ENCODE measurements around the gene CCDC88C.

The CCDC88C gene

DNA sequence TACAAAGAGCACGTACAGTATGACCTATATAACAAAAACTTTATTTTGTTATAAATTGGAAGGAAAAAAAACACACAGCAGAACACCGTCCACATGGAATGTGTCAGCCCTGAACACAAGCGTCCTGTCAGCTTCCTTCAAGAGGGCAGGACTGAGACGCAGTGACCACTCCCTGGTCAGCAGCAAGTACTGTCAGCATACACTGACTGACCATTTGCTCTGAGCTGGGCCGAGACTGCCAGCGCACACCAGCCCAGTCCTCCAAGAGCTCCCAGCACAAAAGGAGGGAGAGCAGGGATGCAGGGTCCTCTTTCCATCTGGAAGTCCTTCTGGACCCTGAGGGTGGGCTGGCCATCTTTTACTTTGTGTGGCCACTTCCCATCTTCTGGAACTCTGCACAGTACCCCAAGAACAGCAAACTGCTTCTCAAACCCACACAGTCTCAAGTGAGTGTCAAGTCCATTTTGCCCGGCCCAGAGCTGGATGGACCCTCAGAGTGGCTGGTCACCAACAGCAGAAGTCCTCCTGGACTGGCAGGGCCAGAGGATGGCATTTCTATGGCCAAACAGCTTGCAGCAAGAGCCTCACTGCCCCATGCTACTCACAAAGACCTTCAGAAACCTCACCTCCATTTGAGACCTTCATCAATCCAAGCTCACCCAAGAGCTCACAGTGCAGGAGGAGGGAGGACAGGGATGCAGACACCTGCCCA is 11.7 kb downstream of the CCDC88C start:
- H2AFZ ChIP-seq (ENCODE audit: low read depth, low read length): no peak overlapping the region
- H3K9ac ChIP-seq (ENCODE audit: low read length): no peak overlapping the region
- H4K91ac ChIP-seq (ENCODE audit: low read length): no peak overlapping the region
- H2BK15ac ChIP-seq (ENCODE audit: low read depth, poor library complexity, severe bottlenecking): no peak overlapping the region
- H3K23ac ChIP-seq (ENCODE audit: low read length in 2 of 2): no peak overlapping the region
- no peak overlapping the region for H3K14ac ChIP-seq (ENCODE audit: low read length in 2 of 2)
- WGBS: 75% methylated on average over 6 of the region's 7 CpGs
- H3K4ac ChIP-seq (ENCODE audit: low read depth in 1 of 2, low read length in 2 of 2): no peak overlapping the region
- H3K4me3 ChIP-seq (ENCODE audit: insufficient read depth in 1 of 2, low read depth in 1 of 2, low read length in 2 of 2): no peak overlapping the region
- DNase-seq: no peak
- H3K36me3 ChIP-seq (ENCODE audit: control insufficient read depth in 1 of 2, insufficient read depth in 2 of 2, low read depth in 1 of 2, low read length in 2 of 2): peaks cover 0 to 5% of the 10 kb centered on the region in 2 experiments
- H3K9me3 ChIP-seq (ENCODE audit: control insufficient read depth, low read length): no peaks in the 10 kb centered on the region
- H3K4me1 ChIP-seq (ENCODE audit: control insufficient read depth, insufficient read depth, low read depth, low read length): no peaks in the 10 kb centered on the region
- H3K79me1 ChIP-seq (replicated peaks; ENCODE audit: low read length, poor library complexity, severe bottlenecking): no peaks in the 10 kb centered on the region
- no peak overlapping the region for H3K27ac ChIP-seq (ENCODE audit: low read length, poor library complexity, severe bottlenecking)
- no peak overlapping the region for H2BK12ac ChIP-seq (ENCODE audit: low read length in 2 of 2)
- peaks cover 0 to 69% of the 10 kb centered on the region in 2 experiments for H3K27me3 ChIP-seq (ENCODE audit: control insufficient read depth in 1 of 2, insufficient read depth in 1 of 2, low read length in 2 of 2)
- H2BK120ac ChIP-seq (ENCODE audit: low read depth, low read length): no peak overlapping the region
- H2BK5ac ChIP-seq (ENCODE audit: low read depth, low read length, poor library complexity, severe bottlenecking): no peak overlapping the region
- H2AK5ac ChIP-seq (ENCODE audit: low read length, severe bottlenecking): no peak overlapping the region
- no peak overlapping the region for H3K18ac ChIP-seq (ENCODE audit: low read depth in 1 of 2, low read length in 2 of 2)
- H4K8ac ChIP-seq (ENCODE audit: low read length): no peak overlapping the region
- H3K4me2 ChIP-seq (ENCODE audit: low read length, poor library complexity, severe bottlenecking): no peak overlapping the region

- Histone ChIP-seq H4K91ac (ENCODE audit: low read length) (no peak overlapping the region), H3K4ac (ENCODE audit: low read depth in 1 of 2, low read length in 2 of 2) (no peak overlapping the region), H3K9ac (ENCODE audit: low read length) (no peak overlapping the region), H2BK120ac (ENCODE audit: low read depth, low read length) (no peak overlapping the region), H3K23ac (ENCODE audit: low read length in 2 of 2) (no peak overlapping the region), H3K27ac (ENCODE audit: low read length, poor library complexity, severe bottlenecking) (no peak overlapping the region), H2AFZ (ENCODE audit: low read depth, low read length) (no peak overlapping the region), H3K14ac (ENCODE audit: low read length in 2 of 2) (no peak overlapping the region), H4K8ac (ENCODE audit: low read length) (no peak overlapping the region), H3K9me3 (ENCODE audit: control insufficient read depth, low read length) (no peaks in the 10 kb centered on the region), H2AK5ac (ENCODE audit: low read length, severe bottlenecking) (no peak overlapping the region), H3K27me3 (ENCODE audit: control insufficient read depth in 1 of 2, insufficient read depth in 1 of 2, low read length in 2 of 2) (peaks cover 0 to 67% of the 10 kb centered on the region in 2 experiments), H3K18ac (ENCODE audit: low read depth in 1 of 2, low read length in 2 of 2) (no peak overlapping the region), H2BK12ac (ENCODE audit: low read length in 2 of 2) (no peak overlapping the region), H3K4me1 (ENCODE audit: control insufficient read depth, insufficient read depth, low read depth, low read length) (peaks cover under 1% of the 10 kb centered on the region), H2BK5ac (ENCODE audit: low read depth, low read length, poor library complexity, severe bottlenecking) (no peak overlapping the region), H3K4me2 (ENCODE audit: low read length, poor library complexity, severe bottlenecking) (no peak overlapping the region), H3K36me3 (ENCODE audit: control insufficient read depth in 1 of 2, insufficient read depth in 2 of 2, low read depth in 1 of 2, low read length in 2 of 2) (peaks cover 0 to 5% of the 10 kb centered on the region in 2 experiments), H2BK15ac (ENCODE audit: low read depth, poor library complexity, severe bottlenecking) (no peak overlapping the region), H3K4me3 (ENCODE audit: insufficient read depth in 1 of 2, low read depth in 1 of 2, low read length in 2 of 2) (no peak overlapping the region), H3K79me1 (replicated peaks; ENCODE audit: low read length, poor library complexity, severe bottlenecking) (no peaks in the 10 kb centered on the region)
- no peak for DNase-seq
- WGBS: 92% methylated on average over 8 of the region's 14 CpGs
Observed at GRCh38 chr14:91405241-91405721, 12.3 kb downstream of the CCDC88C start.

DNA sequence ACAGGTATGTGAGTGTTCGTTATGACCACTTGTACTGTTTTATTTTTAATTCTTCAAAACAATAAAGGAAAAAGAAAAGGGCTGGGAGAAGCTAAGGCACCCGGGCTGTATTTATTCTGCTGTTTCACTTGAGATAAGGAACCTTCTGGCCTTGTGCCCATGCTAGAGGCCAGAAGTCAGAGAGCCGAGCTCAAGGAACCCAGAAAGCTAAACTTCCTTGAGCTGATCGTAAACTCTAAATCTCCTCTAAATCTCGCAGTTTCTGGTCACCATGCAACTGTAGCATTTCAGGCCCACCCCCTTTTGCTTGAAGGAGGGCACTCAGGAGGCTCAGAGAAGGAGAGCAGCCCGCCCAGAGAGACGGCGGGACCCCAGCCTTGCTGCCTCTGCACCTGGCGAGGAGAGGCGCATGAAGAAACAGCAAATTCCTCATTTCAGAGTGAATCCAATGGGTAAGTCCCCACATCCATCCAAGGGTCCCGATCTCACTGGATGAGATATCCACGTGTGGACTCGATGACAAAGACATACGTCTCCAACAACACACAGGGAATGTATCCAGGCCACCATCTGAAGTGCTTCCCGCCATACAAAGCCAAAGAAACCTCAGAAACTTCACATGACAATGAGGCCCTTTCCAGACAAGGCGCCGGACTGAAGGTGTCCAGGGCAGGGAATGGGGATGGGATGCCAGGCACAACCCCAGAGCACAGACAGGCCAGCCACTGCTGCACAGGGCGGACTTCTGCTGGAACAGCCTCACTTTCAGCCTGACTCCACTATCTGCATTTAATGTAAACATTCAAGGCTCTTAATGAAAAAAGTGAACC is 14.6 kb downstream of the CCDC88C start:
- no peak overlapping the region for H4K8ac ChIP-seq (ENCODE audit: low read length)
- H3K27ac ChIP-seq (ENCODE audit: low read length, poor library complexity, severe bottlenecking): no peak overlapping the region
- H3K4me3 ChIP-seq (ENCODE audit: insufficient read depth in 1 of 2, low read depth in 1 of 2, low read length in 2 of 2): no peak overlapping the region
- no peak overlapping the region for H4K91ac ChIP-seq (ENCODE audit: low read length)
- H3K14ac ChIP-seq (ENCODE audit: low read length in 2 of 2): no peak overlapping the region
- H3K18ac ChIP-seq (ENCODE audit: low read depth in 1 of 2, low read length in 2 of 2): no peak overlapping the region
- H3K9me3 ChIP-seq (ENCODE audit: control insufficient read depth, low read length): no peaks in the 10 kb centered on the region
- H3K4ac ChIP-seq (ENCODE audit: low read depth in 1 of 2, low read length in 2 of 2): no peak overlapping the region
- H3K79me1 ChIP-seq (replicated peaks; ENCODE audit: low read length, poor library complexity, severe bottlenecking): peaks cover 2% of the 10 kb centered on the region
- peaks cover 0 to 5% of the 10 kb centered on the region in 2 experiments for H3K36me3 ChIP-seq (ENCODE audit: control insufficient read depth in 1 of 2, insufficient read depth in 2 of 2, low read depth in 1 of 2, low read length in 2 of 2)
- 79% methylated on average over 17 of the region's 18 CpGs for WGBS
- H3K4me2 ChIP-seq (ENCODE audit: low read length, poor library complexity, severe bottlenecking): no peak overlapping the region
- H2AFZ ChIP-seq (ENCODE audit: low read depth, low read length): no peak overlapping the region
- no peak overlapping the region for H3K9ac ChIP-seq (ENCODE audit: low read length)
- no peak overlapping the region for H2BK120ac ChIP-seq (ENCODE audit: low read depth, low read length)
- DNase-seq: no peak
- H2BK15ac ChIP-seq (ENCODE audit: low read depth, poor library complexity, severe bottlenecking): no peak overlapping the region
- H2BK12ac ChIP-seq (ENCODE audit: low read length in 2 of 2): no peak overlapping the region
- peaks cover 0 to 73% of the 10 kb centered on the region in 2 experiments for H3K27me3 ChIP-seq (ENCODE audit: control insufficient read depth in 1 of 2, insufficient read depth in 1 of 2, low read length in 2 of 2)
- no peak overlapping the region for H2BK5ac ChIP-seq (ENCODE audit: low read depth, low read length, poor library complexity, severe bottlenecking)
- no peak overlapping the region for H2AK5ac ChIP-seq (ENCODE audit: low read length, severe bottlenecking)
- peaks cover 2% of the 10 kb centered on the region for H3K4me1 ChIP-seq (ENCODE audit: control insufficient read depth, insufficient read depth, low read depth, low read length)
- no peak overlapping the region for H3K23ac ChIP-seq (ENCODE audit: low read length in 2 of 2)

DNA sequence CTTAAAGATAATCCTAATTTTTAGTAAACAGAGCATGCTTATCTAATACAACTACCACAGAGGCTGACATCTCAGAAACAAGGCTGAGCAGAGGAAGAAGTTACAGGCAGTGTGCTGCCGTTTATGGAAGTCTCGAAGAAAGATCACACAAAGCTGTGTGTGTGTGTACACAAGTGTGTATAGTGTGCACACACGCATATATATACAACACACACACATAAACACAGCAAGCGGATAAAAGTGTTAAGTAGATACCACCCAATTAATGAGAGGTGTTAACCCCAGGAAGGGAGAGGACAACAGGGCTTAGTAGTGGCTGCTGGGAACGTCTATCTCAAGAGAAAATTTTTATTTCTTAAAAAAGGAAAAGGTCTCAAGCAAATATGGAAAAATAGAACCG is 15.3 kb downstream of the CCDC88C start:
- Histone ChIP-seq H3K79me1 (replicated peaks; ENCODE audit: low read length, poor library complexity, severe bottlenecking) (peaks cover 2% of the 10 kb centered on the region), H3K27ac (ENCODE audit: low read length, poor library complexity, severe bottlenecking) (no peak overlapping the region), H3K18ac (ENCODE audit: low read depth in 1 of 2, low read length in 2 of 2) (no peak overlapping the region), H3K27me3 (ENCODE audit: control insufficient read depth in 1 of 2, insufficient read depth in 1 of 2, low read length in 2 of 2) (peaks cover 0 to 78% of the 10 kb centered on the region in 2 experiments), H3K23ac (ENCODE audit: low read length in 2 of 2) (no peak overlapping the region), H2BK12ac (ENCODE audit: low read length in 2 of 2) (no peak overlapping the region), H2AFZ (ENCODE audit: low read depth, low read length) (no peak overlapping the region), H4K8ac (ENCODE audit: low read length) (no peak overlapping the region), H3K9me3 (ENCODE audit: control insufficient read depth, low read length) (no peaks in the 10 kb centered on the region), H3K4me3 (ENCODE audit: insufficient read depth in 1 of 2, low read depth in 1 of 2, low read length in 2 of 2) (no peak overlapping the region), H2BK5ac (ENCODE audit: low read depth, low read length, poor library complexity, severe bottlenecking) (no peak overlapping the region), H3K14ac (ENCODE audit: low read length in 2 of 2) (no peak overlapping the region), H2BK15ac (ENCODE audit: low read depth, poor library complexity, severe bottlenecking) (no peak overlapping the region), H3K4me1 (ENCODE audit: control insufficient read depth, insufficient read depth, low read depth, low read length) (peaks cover 2% of the 10 kb centered on the region), H2BK120ac (ENCODE audit: low read depth, low read length) (no peak overlapping the region), H2AK5ac (ENCODE audit: low read length, severe bottlenecking) (no peak overlapping the region), H3K36me3 (ENCODE audit: control insufficient read depth in 1 of 2, insufficient read depth in 2 of 2, low read depth in 1 of 2, low read length in 2 of 2) (peaks cover 0 to 4% of the 10 kb centered on the region in 2 experiments), H3K4ac (ENCODE audit: low read depth in 1 of 2, low read length in 2 of 2) (no peak overlapping the region), H3K9ac (ENCODE audit: low read length) (no peak overlapping the region), H3K4me2 (ENCODE audit: low read length, poor library complexity, severe bottlenecking) (no peak overlapping the region), H4K91ac (ENCODE audit: low read length) (no peak overlapping the region)
- 97% methylated on average over 2 of the region's 6 CpGs for WGBS
- DNase-seq: no peak

All from mesenchymal stem cell (in vitro differentiated cells and primary cell).